Neural crest cell (in vitro differentiated cells): ENCODE data around the gene PPCDC. TPM values are rescaled to one million over a fixed set of nuclear protein-coding genes. Genes with fewer than 3 reads are reported as not detected.

ENCODE experiments used
- DNase-seq: peaks from one replicate; pipeline ENCODE4 v3.0.0; 2021; ENCODE audit warnings: low read depth, mixed read lengths, low spot score
- H3K27ac Mint-ChIP-seq: one replicate; pipeline ENCODE4 v1.8.0; 2021; ENCODE audit warnings: mild to moderate bottlenecking, mixed read lengths; ENCODE audit not compliant: unreplicated experiment
- H3K27me3 Mint-ChIP-seq: 2 replicates; pipeline ENCODE4 v1.8.0; 2021; ENCODE audit warnings: low read depth, mild to moderate bottlenecking, mixed read lengths
- H3K36me3 Mint-ChIP-seq: 2 replicates; pipeline ENCODE4 v1.8.0; 2021; ENCODE audit warnings: low read depth, mild to moderate bottlenecking, mixed read lengths
- H3K4me1 Mint-ChIP-seq: 2 replicates; pipeline ENCODE4 v1.8.0; 2021; ENCODE audit warnings: mixed read lengths
- H3K4me3 Mint-ChIP-seq: one replicate; pipeline ENCODE4 v1.8.0; 2021; ENCODE audit warnings: mild to moderate bottlenecking, mixed read lengths
- H3K9me3 Mint-ChIP-seq: 2 replicates; pipeline ENCODE4 v1.8.0; 2021; ENCODE audit warnings: mixed read lengths
- total RNA-seq: library from RNA; stranded (reverse); gene quantifications from 2 replicates; pipeline ENCODE4 v1.2.1, GENCODE V29; 2021
- TF ChIP-seq, protein P1 (sequence below): fragments of 200-600 bp; sonication (generic); conservative IDR thresholded peaks from 2 replicates; pipeline ENCODE4 v1.5.0; 2021; ENCODE audit warnings: antibody characterized with exemption, mild to moderate bottlenecking

The PPCDC gene
- total RNA-seq, 1 donor from 2014 or later, result 16.5 TPM

DNA sequence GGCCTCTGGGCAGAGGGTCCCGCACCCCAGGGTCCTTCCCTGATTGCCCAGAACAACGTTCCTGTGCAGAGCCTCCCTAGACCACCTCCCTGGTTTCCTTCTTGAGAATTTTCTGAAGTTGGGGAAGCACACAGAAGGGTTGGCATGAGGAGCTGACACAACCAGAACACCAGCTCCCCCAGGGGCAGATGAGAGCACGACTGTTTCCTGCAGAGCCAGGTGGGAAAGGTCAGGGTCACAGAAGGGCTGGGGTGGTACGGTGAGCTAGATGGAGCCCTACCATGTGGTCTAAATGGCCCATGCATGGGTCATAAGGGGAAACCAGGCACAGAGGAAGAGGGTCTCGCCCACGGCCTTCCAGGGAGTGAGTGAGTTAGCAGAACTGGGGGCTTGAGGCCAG, 10.4 kb downstream of the PPCDC start:
- Mint-ChIP-seq H3K9me3 (no peaks in the 10 kb centered on the region), H3K36me3 (peaks cover 12% of the 10 kb centered on the region), H3K4me1 (peaks cover 28% of the 10 kb centered on the region), H3K27ac (no peak overlapping the region), H3K27me3 (no peaks in the 10 kb centered on the region), H3K4me3 (no peak overlapping the region)
- TF ChIP-seq, protein P1, sequence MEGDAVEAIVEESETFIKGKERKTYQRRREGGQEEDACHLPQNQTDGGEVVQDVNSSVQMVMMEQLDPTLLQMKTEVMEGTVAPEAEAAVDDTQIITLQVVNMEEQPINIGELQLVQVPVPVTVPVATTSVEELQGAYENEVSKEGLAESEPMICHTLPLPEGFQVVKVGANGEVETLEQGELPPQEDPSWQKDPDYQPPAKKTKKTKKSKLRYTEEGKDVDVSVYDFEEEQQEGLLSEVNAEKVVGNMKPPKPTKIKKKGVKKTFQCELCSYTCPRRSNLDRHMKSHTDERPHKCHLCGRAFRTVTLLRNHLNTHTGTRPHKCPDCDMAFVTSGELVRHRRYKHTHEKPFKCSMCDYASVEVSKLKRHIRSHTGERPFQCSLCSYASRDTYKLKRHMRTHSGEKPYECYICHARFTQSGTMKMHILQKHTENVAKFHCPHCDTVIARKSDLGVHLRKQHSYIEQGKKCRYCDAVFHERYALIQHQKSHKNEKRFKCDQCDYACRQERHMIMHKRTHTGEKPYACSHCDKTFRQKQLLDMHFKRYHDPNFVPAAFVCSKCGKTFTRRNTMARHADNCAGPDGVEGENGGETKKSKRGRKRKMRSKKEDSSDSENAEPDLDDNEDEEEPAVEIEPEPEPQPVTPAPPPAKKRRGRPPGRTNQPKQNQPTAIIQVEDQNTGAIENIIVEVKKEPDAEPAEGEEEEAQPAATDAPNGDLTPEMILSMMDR, result no peak
- DNase-seq, result no peak

GRCh38 chr15:75034615-75035014, 11.2 kb downstream of the PPCDC start:
- TF ChIP-seq, protein P1, result no peak

GRCh38 chr15:75036212-75036616, 12.8 kb downstream of the PPCDC start:
- Mint-ChIP-seq H3K36me3 (peaks cover 12% of the 10 kb centered on the region), H3K27me3 (no peaks in the 10 kb centered on the region), H3K27ac (no peak overlapping the region), H3K4me3 (no peak overlapping the region), H3K4me1 (peaks cover 22% of the 10 kb centered on the region), H3K9me3 (no peaks in the 10 kb centered on the region)
- DNase-seq, result no peak
- TF ChIP-seq, protein P1, result no peak

More at GRCh38 chr15:75034615-75035014, 11.2 kb downstream of the PPCDC start:
- H3K4me1 Mint-ChIP-seq, result peaks cover 22% of the 10 kb centered on the region
- H3K27ac Mint-ChIP-seq, result no peak overlapping the region
- no peak for DNase-seq
- no peaks in the 10 kb centered on the region for H3K9me3 Mint-ChIP-seq
- peaks cover 12% of the 10 kb centered on the region for H3K36me3 Mint-ChIP-seq
- H3K27me3 Mint-ChIP-seq, result no peaks in the 10 kb centered on the region
- no peak overlapping the region for H3K4me3 Mint-ChIP-seq

DNA sequence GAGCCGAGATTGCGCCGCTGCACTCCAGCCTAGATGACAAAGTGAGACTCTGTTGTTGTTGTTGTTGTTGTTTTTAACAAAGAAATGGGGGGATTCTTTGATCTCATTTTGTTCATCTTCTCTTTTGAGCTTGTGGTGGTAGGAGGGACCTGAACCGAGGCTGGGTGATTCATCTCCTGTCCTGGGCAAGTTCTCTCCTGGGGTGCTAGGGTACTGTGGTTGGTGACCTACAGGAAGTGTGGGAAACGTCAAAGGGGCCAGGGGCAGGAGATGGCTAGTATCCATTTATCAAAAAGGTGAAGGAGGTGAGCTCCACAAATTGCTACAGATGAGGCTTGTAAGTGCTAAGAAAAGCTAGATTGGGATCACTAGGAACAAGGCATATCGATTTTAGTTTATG, 14.3 kb downstream of the PPCDC start:
- Mint-ChIP-seq H3K27me3 (no peaks in the 10 kb centered on the region), H3K4me1 (peaks cover 23% of the 10 kb centered on the region), H3K36me3 (peaks cover 12% of the 10 kb centered on the region), H3K4me3 (no peak overlapping the region), H3K9me3 (no peaks in the 10 kb centered on the region), H3K27ac (no peak overlapping the region)
- no peak for DNase-seq
- TF ChIP-seq, protein P1, result no peak

GRCh38 chr15:75038231-75038630, 14.8 kb downstream of the PPCDC start:
- peaks cover 12% of the 10 kb centered on the region for H3K36me3 Mint-ChIP-seq
- no peak overlapping the region for H3K27ac Mint-ChIP-seq
- DNase-seq, result no peak
- TF ChIP-seq, protein P1, result no peak
- no peaks in the 10 kb centered on the region for H3K27me3 Mint-ChIP-seq
- H3K4me3 Mint-ChIP-seq, result no peak overlapping the region
- peaks cover 29% of the 10 kb centered on the region for H3K4me1 Mint-ChIP-seq
- H3K9me3 Mint-ChIP-seq, result no peaks in the 10 kb centered on the region
